ENCODE results near the gene ZNF862.

DNA sequence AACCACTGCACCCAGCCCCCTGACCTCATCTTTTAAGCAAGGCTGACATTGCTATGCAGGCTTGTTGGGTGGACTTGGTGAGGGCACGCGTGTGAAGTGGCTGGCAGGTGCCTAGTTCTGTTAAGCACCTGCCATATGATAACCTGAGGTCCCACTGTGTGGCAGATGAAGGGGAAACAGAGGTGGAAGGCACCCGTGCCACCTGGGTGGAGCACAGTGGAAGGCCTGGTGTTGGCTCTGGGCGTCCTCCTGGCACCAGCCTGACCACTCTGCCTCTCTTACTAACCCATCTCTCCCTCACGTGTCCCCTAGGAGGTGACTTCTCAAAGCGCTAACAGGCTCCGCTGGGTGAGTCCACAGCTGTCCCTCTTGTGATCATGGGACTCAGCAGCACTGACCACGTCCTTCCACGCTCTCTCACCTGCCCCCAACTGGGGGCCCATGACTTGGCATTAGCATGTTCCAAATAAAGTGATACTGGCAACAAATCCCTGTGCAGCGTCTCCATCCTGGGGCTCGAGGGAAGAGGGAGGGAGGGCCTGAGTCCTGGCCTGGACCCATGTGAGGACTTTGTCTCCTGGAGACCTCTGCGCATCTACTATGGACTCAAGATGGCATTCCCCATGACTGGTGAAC is 4.6 kb upstream of the ZNF862 start:
- TF ChIP-seq TAF1 (IDR thresholded peaks at IDR 0.05; ENCODE audit: borderline replicate concordance, insufficient read depth, low read length), result no peak
- TF ChIP-seq POLR2AphosphoS5 (IDR thresholded peaks at IDR 0.05; ENCODE audit: low read depth, low read length), result no peak

Data from PFSK-1 (cell line).